Globus pallidus (tissue), 1 donor: Measurements from ENCODE around the gene PRRG2.
A peak's percentile ranks its signal among the peaks of the same experiment; 100 is the strongest.

Source experiments
- DNase-seq: peaks from one replicate; pipeline ENCODE4 v3.0.0-alpha.2; 2015; ENCODE audit warnings: low spot score

The PRRG2 gene

DNA sequence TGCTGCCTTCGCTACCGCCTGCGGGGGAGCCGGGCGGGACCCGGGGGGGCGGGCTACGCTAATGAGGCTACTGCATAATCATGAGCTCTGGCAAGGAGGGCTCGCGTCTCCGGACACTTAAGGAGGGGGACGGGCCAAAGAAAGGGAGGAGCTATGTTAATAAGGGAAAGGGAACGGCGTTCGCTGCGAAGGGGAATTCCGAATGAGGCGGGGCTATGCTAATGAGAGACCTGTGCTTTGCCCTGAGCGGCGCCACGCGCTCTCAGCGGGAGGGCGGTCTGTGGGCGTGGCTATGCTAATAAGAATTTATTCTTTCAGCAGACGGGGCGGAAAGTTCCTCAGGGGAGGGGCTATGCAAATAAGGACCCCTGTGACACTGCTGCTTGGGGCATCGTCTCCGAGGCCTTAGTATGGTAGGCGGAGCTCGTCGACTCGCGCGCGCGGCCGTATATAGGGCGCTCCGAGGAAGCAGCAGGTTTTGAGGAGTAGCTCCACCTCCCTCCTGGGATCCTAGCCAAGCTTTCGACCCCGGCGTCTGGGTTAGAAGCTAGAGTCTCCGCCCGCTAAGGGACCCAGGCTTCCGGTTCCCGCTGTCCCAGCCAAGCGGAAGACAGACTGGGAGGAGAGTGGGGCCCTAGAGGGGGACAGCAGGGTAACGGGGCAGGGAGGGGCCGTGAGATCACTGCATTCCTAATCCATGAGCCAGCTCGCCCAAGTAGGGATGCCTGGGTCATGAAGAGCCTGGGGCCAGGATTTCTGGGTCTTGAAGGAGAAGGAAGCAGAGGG is 59.2 kb downstream of the PRRG2 start, which contains the start of gene RRAS:
Gene RRAS, minus strand, starts transcription at position 31 of the 786 bp plus-strand sequence. CDS start 45 bp downstream, outside the sequence.
- peak; percentile 99 for DNase-seq
